Urothelium cell line (cell line): ENCODE results near the gene OR52L1.
"Not testable (repeated sequence)": the region's sequence is repeated elsewhere in the genome, so short reads cannot be mapped to it uniquely, and the experiment has no call there.

ENCODE experiments used
- DNase-seq: peaks from one replicate; pipeline ENCODE4 v3.0.0; 2011; ENCODE audit warnings: low spot score, mixed read lengths
- FAIRE-seq: peaks from 2 replicates; lab custom pipeline; 2011; peaks lifted over from hg19 to GRCh38; lab: Jason Lieb, UNC

Gene OR52L1

DNA sequence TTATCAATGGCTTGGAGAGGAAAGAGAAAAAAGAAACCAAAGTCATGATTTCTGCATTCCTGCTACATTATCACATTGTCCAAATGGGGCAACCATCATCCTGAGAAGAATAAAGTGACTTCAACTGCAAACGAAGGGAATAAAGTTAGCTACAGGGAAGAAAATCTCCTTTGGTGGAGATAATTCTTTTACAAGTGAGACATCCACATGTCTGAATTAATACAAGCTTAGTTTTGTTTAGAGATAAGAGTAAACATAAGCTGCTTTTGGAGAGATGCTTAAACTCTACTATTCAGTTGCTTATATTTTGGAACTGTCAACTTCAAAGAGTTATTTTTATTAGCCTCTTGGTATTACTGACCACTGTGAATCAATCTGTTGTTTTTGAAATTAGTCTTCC is at the start of gene OR52L1:
TSS of gene OR52L1 (minus strand) at position 101 of the 400 bp plus-strand sequence. CDS start at position 46, 55 bp downstream.
- DNase-seq (no peak), FAIRE-seq (no peak)

DNA sequence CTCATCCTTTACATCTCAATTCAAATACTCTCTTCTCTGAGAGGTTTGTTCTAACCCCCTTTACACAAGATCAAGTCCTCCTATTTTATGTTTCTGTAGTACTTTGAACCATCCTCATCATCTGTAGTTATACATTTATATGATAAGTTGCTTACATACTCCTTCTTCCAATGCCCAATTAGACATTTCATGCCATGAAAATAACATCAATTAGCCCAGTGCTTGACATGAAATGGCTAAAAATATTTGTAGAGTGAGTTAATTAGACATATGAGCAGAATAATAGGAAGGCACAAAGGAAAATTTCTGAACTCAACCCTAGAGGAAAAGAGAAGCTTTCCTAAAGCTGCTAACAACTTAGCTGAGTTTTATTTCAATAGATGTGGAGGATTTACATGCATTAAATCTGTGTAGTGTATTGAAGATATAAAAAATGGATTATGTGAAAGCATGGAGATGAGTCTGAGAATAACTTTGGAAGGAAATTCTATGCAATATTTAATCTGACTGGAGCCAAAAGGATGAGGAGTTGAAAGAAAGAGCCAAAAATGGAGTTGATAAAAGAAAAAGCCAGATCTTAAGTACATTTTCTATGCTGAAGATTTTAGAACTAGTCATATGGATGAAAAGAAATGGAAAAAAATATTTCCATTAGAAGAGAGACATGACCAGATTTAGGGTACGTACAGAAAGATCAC is 44.1 kb upstream of the OR52L1 start, which contains the start of gene OR56A1:
TSS of gene OR56A1 (minus strand) at position 51 of the 698 bp plus-strand sequence. CDS start 3,066 bp downstream, outside the sequence.
- DNase-seq (no peak), FAIRE-seq (no peak)

DNA sequence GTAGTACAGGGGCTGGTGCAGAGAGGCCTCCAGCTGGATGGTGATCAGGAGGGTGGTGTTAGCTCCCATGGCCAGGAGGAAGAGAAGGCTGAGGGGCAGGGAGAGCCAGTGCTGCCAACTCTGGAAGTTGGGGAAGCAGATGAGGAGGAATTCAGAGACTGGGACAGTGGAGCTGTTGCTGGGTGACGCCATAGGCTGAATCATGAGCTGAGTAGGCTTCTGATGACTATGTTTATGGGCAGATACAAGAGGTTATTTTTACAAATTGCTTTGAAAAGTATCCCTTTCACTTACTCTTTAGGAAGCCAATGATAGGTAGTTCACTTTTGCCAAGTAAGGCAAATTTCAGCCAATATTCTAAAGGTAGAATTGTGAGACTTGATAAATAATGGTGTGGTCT is 40.7 kb upstream of the OR52L1 start:
- DNase-seq (no peak), FAIRE-seq (no peak)

DNA sequence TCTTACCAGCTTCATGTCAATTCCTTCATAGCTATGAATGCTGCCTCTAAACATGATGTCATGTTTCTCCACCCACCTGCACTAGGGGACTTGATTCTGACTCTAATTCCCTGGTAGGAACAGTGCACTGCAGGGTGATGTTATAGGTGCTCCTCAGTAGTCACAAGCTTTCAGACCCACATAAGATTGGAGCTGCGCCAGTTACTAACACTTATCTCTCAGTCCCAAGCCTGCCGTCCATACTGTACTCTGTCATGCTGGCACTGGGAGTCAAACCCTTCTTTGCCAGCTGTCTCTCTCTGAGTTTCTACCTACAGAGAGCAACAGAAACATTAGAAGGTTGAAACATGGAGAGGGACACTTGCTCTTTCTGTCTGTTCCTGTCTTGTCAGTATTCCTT is 38.3 kb upstream of the OR52L1 start:
- DNase-seq (no peak), FAIRE-seq (no peak)

DNA sequence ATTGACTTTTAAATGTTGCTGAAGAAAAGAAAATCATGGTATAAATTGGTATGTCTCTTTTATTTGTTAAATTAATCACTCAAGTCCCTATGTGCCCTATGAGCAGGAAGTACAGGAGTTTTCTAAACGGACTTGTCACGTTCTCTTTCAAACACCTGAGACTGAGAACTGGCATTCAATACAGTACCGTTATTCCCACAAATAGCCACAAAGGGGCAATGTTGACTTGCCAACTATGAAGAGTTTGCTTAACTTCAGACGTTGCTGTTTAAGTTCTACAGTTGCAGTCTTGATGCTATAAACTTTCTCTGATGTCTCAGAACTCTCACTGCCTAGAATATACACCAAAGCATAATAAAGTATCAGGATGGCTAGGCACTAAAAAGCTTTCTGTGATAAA is 36.2 kb upstream of the OR52L1 start:
- FAIRE-seq (no peak), DNase-seq (peak; percentile 38)

DNA sequence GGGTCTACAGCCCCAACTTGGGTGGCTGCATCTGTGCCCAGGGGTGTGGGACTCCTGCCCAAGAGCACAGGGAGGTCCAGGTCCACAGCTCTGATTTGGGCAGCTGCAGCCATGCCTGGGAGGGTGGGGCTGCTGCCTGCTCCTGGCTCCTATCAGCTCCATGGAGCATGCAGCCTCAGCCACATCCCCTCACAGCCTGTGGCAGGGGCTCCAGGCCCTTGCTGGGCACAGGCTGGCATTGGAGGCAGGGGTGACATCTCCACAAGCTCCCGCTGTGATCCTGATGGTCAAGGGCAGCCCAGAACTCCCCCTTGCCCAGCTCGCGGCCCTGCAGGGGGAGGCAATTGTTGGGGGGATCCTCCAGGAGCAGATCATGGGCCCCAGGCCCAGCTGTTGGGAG is 26.3 kb upstream of the OR52L1 start:
- DNase-seq (no peak), FAIRE-seq (no peak)

DNA sequence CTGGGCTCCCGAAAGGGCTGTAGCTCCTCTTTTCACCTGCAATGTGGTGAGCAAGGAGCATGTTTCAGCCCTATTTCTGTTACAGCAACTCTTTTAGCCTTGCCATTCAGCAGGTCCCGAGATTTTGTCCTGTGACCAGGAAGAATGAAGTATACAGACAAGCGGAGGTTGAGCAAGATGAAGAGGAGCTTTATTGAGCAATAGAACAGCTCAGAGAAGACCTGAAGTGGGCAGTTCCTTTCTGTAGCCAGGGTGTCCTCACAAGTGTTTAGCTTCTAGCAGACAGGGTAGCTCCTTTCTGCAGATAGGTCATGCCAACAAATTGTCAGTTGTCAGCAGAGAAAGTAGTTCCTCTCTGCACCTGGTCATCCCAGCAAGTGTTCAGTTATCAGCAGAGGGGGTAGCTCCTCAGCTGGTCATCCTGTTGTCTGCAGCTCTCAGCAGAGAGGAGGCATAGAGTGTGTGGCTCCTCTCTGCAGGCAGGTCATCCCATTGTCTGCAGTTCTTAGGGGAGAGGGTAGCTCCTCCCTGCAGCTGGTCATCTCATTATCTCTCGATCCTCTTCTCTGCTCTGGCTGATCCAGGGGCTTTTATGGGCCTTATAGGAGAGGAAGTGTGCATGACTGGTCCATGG is 25.4 kb upstream of the OR52L1 start:
- DNase-seq (no peak), FAIRE-seq (no peak)

DNA sequence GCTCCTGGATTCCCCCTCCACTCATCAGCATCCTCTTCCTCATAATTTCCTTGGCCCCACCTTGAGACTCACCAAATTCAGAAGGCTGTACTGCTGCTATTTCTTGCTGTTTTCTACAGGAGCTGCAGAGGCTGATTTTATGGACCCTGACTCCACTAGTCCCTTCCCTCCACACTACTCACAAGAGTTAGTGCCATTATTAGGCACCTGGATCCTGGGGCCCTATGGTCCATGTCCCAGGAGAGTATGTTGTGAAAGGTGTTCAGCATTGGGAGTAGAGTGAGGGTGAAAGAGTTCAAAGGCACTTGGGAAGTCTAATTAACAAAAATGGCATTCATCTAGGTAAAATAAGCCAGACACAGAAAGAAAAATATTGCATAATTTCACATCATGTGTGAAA is 20.1 kb upstream of the OR52L1 start, which contains the start of gene OR56A4:
TSS of gene OR56A4 (minus strand) at position 101 of the 400 bp plus-strand sequence. CDS start 3,954 bp downstream, outside the sequence.
- FAIRE-seq: no peak

DNA sequence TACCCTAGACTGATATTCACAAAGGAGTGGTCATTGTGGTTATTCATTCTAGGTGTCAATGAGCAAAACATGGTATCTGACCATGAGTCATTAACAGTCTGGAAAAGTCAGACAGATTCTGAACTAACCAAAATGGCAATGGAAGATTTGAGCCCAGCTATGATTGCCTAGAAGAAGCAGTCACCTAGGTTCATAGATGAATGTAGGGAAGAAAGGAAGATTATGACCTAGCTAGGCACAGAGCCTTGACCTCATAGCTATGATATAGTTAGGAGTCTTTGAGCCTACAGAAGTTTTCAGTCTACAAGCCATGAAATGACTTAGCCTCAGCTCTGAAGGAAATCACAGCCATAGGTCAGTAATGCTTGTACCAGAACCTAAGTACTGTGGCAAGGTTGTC is 19.6 kb upstream of the OR52L1 start:
- DNase-seq (no peak), FAIRE-seq (no peak)

More for the DNA sequence above, 20.1 kb upstream of the OR52L1 start, which contains the start of gene OR56A4:
- no peak for DNase-seq

DNA sequence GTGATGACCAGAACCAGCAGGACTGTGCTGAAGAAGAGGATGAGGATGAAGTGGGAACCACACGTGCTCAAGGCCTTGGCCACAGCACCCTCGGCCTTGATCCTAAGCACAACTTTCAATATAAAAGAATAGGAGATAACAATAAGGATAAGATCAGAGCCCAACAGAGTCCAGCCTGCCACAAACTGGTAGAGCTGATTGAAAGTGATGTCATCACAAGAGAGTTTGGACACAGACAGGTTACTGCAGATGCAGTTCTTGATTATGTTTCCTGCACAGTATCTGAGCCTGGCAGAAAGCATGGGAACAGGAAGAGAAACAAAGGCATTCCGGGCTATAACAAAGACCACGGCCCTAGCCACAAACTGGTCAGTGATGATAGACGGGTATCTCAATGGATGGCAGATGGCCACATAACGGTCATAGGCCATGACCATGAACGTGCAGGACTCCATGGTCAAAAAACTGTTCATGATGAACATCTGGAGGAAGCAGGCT is 15.5 kb upstream of the OR52L1 start:
- FAIRE-seq (no peak), DNase-seq (no peak)

DNA sequence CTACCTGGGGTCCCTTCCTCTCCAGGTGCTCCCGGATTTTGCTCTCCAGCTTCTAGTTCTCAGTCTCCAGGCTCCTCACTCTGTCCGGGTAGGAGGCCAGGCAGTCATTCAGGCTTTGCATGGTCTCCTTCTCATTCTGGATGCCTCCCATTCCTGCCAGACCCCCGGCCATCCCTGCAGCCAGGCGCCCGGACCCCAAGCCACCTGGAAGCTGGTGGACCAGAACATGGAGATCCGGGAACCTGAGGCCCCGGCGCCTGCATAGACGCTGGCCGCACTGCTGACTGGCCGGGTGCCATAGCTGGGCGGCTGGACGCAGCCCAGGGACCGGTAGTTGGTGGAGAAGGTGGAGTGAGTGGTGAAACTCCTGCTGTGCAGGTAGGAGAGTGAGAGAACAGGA is 8.0 kb upstream of the OR52L1 start:
- DNase-seq (no peak), FAIRE-seq (no peak)

DNA sequence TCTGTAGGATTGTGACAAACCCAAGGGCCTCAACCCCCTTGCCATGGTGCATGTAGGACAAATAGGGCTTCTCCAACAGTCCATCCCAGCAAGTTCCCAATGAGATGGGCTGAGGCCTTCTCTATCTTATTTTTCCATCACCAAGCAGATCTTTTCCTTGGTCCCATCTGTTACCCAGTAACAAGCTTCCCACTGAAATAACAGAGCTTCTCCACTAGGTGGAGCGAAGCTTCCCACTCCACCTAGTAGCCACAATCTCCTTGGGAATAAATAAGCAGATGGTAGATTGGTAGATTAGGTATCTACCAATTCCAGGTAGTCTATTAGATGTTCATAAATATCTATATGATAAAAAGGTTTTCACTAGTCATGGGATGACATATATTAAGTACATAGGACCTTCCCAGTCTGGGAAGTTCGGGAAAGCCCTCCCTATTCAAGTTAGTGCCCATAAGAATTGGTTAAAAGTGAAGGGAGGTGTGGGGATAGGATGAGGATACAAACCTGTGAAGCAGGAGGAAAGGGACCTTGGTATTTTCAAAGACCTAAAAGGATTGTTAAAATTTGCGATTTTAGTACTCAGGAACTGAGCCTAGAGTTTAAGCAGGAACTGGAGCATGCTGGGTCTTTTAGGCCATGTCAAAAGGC is 5.9 kb upstream of the OR52L1 start:
- DNase-seq (peak; percentile 30), FAIRE-seq (no peak)

DNA sequence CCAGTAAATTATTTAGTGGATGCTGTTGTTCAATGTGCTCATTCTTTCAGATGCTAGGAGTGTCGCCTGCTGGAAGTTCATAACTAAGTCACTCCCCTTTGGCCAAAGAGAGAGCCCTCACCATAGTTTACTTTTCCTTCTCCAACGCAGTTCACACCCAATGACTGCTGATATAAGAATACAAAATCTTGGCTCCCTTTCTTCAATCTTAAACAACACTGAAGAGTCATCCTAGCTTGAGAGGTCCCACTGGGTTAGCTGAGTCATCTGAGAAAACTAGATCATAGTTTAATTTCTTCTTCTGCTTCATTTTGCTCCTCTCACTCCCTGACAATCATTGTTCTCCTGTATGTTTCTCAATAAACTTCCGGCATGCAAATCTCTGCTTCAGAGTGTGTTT is 5.4 kb upstream of the OR52L1 start:
- DNase-seq: no peak
- no peak for FAIRE-seq

DNA sequence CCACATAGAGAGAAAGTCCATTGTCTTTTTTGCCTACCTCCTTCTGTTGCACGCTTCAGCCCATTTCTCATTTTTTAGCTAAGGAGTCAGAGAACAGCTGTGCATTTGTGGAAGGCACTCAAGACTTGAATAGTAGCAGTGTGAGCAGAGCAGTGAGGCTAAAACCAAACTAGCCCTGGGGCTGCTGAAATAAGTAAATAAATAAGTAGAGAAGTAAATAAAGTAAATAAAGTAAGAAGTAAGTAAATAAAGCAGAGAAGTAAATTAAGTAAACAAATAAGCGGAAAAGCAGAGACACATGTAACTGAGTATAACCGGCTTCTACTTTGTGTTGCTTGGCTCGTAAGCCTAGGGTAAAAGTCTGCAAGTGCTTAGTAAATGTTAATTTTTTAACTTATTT is 2.4 kb upstream of the OR52L1 start:
- FAIRE-seq (no peak), DNase-seq (no peak)

DNA sequence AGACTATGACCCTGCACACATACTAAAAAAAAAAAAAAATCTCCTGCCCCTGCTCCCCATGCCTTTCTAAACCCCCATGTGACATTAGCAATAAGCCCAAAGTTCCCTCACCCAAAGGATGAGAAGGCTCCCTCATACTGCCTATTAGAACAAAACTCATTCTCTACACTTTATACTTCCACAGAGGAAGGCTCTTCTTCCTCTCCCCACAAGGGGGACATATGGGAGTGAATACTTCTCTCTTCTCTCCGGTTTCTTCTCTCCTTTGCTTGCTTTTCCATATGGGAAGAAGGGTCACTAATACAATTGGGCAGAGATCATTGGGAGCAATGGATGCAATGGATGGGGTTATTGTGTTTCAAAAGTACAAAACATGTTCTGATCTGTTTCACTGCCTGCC is 3.3 kb downstream of the OR52L1 start:
- FAIRE-seq (no peak), DNase-seq (no peak)

DNA sequence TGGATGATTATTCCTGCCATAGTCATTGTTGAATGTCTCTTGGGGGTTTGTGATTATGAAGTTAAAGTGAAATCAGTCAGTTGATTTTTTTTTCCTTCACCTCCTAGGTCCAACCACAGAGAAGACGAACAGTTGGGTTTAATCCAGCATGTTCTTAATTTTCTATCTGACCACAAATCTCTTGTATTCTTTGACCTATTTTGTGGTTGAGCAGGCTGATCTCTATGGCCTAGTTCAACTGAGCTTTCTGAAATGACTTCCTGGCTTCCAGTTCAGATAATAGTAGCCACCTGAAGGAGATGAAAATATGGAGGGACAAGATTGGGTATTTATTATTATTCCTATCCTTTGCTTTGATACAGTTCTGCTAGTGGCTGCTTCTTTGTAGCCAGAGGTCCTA is 13.3 kb downstream of the OR52L1 start:
- DNase-seq: no peak
- FAIRE-seq: no peak

DNA sequence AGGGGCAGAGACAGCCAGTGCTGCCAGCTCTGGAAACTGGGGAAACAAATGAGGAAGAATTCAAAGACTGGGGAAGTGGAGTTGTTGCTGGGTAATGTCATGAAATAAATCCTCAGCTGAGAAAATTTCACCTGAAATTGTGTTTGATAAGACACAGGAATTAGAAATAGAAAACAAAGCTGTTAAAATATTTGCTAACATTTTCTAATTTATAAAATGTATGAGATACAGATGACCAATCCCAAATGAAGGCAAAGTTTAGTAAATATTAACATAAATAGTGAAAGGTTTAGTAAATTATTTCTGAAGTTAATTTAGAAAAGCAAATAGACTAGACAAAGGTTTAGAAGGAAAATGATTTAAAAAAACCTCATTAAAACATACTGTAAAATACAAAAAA is 18.4 kb downstream of the OR52L1 start, which contains the start of gene OR56A5:
TSS of gene OR56A5 (minus strand) at position 101 of the 400 bp plus-strand sequence. CDS start at position 101, 0 bp downstream.
- FAIRE-seq: no peak
- no peak for DNase-seq

DNA sequence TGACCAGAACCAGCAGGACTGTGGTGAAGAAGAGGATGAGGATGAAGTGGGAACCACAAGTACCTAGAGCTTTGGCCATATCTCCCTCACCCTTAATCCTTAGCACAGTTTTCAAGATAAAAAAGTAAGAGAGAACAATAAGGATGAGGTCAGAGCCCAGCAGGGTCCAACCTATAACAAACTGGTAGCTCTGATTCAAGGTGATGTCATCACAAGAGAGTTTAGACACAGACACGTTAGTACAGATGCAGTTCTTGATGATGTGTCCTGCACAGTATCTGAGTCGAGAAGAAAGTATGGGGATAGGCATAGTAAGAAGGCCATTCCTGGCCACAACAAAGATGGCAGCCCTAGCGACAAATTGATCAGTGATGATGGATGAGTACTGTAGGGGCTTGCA is 19.1 kb downstream of the OR52L1 start:
- FAIRE-seq (no peak), DNase-seq (no peak)

DNA sequence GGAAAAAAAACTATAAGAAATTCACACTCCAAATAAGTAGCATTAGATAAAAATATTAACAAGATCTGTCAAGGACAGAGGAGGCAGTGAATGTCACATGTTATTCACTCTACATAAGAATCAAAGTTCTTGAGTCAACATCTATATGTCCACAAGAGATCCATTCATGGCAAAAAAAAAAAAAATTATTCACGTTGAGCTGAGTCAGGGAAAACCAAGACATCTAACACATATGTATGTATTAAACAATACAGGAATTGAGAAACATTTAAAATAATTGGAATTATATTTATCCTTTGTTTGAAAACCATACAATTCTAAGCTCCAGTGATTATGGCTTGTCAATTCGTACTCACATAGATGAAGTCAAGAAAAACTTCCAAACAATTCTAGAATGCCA is 19.8 kb downstream of the OR52L1 start:
- FAIRE-seq: no peak
- no peak for DNase-seq

DNA sequence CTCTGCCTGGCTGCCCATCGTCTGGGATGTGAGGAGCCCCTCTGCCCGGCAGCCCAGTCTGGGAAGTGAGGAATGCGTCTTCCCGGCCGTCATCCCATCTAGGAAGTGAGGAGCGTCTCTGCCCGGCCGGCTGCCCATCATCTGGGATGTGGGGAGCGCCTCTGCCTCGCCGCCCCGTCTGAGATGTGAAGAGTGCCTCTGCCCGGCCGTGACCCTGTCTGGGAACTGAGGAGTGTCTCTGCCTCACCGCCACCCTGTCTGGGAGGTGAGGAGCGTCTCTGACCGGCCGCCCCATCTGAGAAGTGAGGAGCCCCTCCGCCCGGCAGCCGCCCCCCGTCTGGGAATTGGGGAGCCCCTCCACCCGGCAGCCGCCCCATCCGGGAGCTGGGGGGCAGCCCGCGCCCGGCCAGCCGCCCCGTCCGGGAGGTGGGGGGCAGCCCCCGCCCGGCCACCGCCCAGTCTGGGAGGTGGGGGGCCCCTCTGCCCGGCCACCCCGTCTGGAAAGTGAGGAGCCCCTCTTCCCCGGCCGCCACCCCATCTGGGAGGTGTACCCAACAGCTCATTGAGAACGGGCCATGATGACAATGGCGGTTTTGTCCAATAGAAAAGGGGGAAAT is 26.0 kb downstream of the OR52L1 start:
- not testable (repeated sequence) for FAIRE-seq, DNase-seq

DNA sequence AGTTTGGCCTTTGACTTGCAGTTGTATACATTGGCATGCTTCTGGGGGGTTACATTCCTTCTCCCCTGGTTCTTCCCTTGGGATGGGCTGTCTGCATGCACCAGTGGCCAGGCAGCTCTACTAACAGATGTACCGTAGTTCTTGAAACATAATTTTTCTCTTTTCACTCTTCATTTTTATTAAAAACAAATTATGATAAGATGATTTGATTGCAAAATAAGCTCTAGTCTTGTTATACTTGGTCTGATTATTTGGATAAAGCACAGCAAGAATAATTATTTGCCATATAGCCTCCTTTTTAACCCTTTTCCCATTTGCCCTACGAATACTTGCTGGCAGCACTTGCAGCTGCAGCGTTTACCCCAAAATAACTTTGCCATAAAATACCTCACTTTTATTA is 31.2 kb downstream of the OR52L1 start:
- no peak for FAIRE-seq

More for the DNA sequence above, 31.2 kb downstream of the OR52L1 start:
- no peak for DNase-seq
